Measurements from ENCODE around the gene GCAT.
A peak's percentile ranks its signal among the peaks of the same experiment; 100 is the strongest.

The GCAT gene

DNA sequence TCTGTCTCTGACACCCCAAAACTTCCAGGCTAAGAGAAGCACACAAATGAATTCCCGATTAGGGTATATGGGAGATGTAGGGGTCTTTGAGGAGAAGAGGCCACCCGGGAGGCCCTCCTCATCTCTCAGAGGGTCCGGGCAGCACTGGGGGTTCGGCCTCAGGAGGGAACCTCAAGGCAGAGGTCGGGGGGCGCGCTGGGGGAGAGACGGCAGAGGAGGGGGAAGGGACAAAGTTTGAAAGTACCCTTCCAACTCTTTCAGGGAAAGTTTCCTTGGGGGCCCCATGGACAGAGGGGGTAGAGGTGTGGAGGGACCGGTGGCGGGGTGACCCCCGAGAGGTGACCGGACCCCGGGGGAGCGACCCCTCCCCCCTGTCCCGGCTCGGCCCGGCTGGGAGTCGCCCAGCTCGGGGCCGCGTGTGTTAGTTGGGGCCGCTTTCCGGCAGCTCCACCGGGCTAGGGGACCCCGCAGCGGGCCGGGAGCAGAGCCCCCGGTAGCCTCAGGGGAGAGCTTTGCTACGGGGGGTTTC is 3.3 kb upstream of the GCAT start:
- Mint-ChIP-seq H3K9me3 (peaks cover 3% of the 10 kb centered on the region), H3K27ac (no peak overlapping the region), H3K4me1 (peaks cover 46% of the 10 kb centered on the region), H3K36me3 (ENCODE audit: low read depth) (peaks cover 6% of the 10 kb centered on the region), H3K27me3 (ENCODE audit: low read depth, poor library complexity) (peaks cover 26% of the 10 kb centered on the region), H3K4me3 (peak overlapping the region; percentile 82)
- TF ChIP-seq, protein P1, sequence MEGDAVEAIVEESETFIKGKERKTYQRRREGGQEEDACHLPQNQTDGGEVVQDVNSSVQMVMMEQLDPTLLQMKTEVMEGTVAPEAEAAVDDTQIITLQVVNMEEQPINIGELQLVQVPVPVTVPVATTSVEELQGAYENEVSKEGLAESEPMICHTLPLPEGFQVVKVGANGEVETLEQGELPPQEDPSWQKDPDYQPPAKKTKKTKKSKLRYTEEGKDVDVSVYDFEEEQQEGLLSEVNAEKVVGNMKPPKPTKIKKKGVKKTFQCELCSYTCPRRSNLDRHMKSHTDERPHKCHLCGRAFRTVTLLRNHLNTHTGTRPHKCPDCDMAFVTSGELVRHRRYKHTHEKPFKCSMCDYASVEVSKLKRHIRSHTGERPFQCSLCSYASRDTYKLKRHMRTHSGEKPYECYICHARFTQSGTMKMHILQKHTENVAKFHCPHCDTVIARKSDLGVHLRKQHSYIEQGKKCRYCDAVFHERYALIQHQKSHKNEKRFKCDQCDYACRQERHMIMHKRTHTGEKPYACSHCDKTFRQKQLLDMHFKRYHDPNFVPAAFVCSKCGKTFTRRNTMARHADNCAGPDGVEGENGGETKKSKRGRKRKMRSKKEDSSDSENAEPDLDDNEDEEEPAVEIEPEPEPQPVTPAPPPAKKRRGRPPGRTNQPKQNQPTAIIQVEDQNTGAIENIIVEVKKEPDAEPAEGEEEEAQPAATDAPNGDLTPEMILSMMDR (IDR thresholded peaks at IDR 0.05) = no peak
- no peak for DNase-seq

DNA sequence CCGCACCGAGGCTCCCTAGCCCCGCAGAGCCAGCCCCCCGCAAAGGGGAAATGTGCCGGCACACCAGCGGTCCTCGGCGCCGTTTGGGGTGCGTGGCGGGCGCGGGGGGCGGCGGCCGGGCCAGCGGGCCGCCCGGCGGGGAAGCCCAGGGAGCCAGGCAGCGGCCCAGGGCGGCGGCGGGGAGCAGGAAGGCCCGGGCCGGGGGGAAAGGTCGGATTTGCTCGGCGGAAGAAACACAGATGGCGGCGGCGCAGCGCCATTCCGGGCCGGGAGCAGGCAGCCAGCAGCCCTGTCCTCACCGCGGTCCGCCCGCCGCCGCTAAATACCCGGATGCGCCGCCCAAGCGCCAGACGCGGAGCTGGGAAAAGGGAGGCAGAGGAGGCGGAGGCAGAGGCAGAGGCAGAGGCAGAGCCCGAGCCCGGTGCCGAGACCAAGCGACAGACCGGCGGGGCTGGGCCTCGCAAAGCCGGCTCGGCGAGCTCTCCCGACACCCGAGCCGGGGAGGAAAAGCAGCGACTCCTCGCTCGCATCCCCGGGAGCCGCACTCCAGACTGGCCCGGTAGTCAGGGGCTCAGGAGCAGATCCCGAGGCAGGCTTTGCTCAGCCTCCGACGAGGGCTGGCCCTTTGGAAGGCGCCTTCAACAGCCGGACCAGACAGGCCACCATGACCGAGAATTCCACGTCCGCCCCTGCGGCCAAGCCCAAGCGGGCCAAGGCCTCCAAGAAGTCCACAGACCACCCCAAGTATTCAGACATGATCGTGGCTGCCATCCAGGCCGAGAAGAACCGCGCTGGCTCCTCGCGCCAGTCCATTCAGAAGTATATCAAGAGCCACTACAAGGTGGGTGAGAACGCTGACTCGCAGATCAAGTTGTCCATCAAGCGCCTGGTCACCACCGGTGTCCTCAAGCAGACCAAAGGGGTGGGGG is 2.6 kb upstream of the GCAT start:
- Mint-ChIP-seq H3K27ac (peak overlapping the region; percentile 83), H3K4me3 (peak overlapping the region; percentile 98), H3K4me1 (peaks cover 52% of the 10 kb centered on the region), H3K27me3 (ENCODE audit: low read depth, poor library complexity) (peaks cover 26% of the 10 kb centered on the region), H3K9me3 (peaks cover 3% of the 10 kb centered on the region), H3K36me3 (ENCODE audit: low read depth) (peaks cover 6% of the 10 kb centered on the region)
- DNase-seq = peak; percentile 92
- TF ChIP-seq, protein P1 (IDR thresholded peaks at IDR 0.05) = no peak

DNA sequence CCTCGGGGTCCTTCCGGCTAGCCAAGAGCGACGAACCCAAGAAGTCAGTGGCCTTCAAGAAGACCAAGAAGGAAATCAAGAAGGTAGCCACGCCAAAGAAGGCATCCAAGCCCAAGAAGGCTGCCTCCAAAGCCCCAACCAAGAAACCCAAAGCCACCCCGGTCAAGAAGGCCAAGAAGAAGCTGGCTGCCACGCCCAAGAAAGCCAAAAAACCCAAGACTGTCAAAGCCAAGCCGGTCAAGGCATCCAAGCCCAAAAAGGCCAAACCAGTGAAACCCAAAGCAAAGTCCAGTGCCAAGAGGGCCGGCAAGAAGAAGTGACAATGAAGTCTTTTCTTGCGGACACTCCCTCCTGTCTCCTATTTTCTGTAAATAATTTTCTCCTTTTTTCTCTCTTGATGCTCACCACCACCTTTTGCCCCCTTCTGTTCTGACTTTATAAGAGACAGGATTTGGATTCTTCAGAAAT is 1.9 kb upstream of the GCAT start:
- no peak for DNase-seq
- Mint-ChIP-seq H3K9me3 (no peaks in the 10 kb centered on the region), H3K36me3 (ENCODE audit: low read depth) (peaks cover 6% of the 10 kb centered on the region), H3K4me3 (peak overlapping the region; percentile 98), H3K4me1 (peaks cover 52% of the 10 kb centered on the region), H3K27me3 (ENCODE audit: low read depth, poor library complexity) (peaks cover 19% of the 10 kb centered on the region), H3K27ac (peak overlapping the region; percentile 83)
- TF ChIP-seq, protein P1 (IDR thresholded peaks at IDR 0.05) = no peak

DNA sequence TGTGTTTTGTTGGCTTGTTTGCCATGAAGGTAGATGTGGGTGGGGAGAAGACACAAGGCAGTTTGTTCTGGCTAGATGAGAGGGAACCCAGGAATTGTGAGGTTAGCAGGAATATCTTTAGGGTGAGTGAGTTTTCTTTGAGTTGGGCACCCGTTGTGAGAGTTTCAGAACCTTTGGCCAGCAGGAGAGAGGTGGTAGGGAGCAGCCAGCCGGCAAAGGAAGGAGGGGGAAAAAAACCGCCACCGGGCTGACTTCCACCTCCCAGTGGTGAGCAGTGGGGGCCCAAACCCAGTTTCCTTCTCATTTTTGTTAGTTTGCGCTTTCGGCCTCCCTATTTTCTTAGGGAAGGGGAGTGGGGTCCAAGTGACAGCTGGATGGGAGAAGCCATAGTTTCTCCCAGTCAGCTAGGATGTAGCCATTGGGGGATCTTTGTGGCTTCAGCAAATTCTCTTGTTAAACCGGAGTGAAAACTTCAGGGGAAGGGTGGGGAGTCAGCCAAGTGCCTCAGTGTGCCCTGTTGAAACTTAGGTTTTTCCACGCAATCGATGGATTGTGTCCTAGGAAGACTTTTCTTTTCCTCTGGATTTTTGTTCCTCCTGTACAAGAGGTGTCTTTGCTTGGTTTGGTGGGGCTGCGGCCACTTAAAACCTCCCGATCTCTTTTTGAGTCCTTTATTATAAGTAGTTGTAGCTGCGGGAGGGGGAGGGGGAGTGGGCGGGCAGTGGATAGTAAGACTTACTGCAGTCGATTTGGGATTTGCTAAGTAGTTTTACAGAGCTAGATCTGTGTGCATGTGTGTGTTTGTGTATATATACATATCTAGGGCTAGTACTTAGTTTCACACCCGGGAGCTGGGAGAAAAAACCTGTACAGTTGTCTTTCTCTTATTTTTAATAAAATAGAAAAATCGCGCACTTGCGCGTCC is 1.1 kb upstream of the GCAT start:
- DNase-seq = peak; percentile 39
- Mint-ChIP-seq H3K27ac (peak overlapping the region; percentile 85), H3K36me3 (ENCODE audit: low read depth) (peaks cover 6% of the 10 kb centered on the region), H3K4me3 (peak overlapping the region; percentile 98), H3K9me3 (no peaks in the 10 kb centered on the region), H3K4me1 (peaks cover 52% of the 10 kb centered on the region), H3K27me3 (ENCODE audit: low read depth, poor library complexity) (peaks cover 14% of the 10 kb centered on the region)
- TF ChIP-seq, protein P1 (IDR thresholded peaks at IDR 0.05) = no peak

DNA sequence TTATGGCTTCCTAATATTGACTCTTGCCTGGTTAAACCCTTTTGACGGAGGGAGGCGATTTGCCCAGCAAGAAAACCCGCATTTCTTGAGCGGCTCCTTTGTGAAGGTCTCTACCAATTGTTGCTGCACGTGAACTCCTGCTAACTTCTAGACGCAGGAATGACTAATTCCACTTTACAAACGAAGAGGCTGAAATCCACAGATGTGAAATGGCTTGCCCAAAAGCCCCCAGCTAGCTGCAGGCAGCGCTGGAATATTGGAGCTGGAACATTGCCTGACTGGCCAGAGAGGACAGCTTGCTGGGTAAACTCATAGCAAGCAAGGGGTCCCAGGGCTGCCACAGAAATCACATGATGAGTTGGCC is 542 bp downstream of the GCAT start:
- Mint-ChIP-seq H3K4me3 (peak overlapping the region; percentile 98), H3K4me1 (peaks cover 44% of the 10 kb centered on the region), H3K9me3 (no peaks in the 10 kb centered on the region)

More for the DNA sequence above, 542 bp downstream of the GCAT start:
- TF ChIP-seq, protein P1 (IDR thresholded peaks at IDR 0.05) = no peak
- Mint-ChIP-seq H3K27me3 (ENCODE audit: low read depth, poor library complexity) (peaks cover 4% of the 10 kb centered on the region), H3K36me3 (ENCODE audit: low read depth) (peaks cover 6% of the 10 kb centered on the region), H3K27ac (peak overlapping the region; percentile 59)
- no peak for DNase-seq
